DOHH2 (cell line): ENCODE results near the gene CCNL1.

ENCODE experiments used
- EZH2phosphoT487 ChIP-seq: fragments of 200-600 bp; sonication (generic); IDR thresholded peaks from 2 replicates; pipeline ENCODE4 v1.6.1; 2017; ENCODE audit warnings: borderline replicate concordance, mild to moderate bottlenecking, antibody characterized with exemption, low read length, moderate library complexity, mixed read lengths
- TF ChIP-seq, protein P1 (sequence below): fragments of 200-600 bp; sonication (generic); IDR thresholded peaks from one replicate; pipeline ENCODE4 v1.5.1; 2014; ENCODE audit warnings: antibody characterized with exemption, mild to moderate bottlenecking, low read depth, low read length; ENCODE audit not compliant: poor library complexity, severe bottlenecking

DNA sequence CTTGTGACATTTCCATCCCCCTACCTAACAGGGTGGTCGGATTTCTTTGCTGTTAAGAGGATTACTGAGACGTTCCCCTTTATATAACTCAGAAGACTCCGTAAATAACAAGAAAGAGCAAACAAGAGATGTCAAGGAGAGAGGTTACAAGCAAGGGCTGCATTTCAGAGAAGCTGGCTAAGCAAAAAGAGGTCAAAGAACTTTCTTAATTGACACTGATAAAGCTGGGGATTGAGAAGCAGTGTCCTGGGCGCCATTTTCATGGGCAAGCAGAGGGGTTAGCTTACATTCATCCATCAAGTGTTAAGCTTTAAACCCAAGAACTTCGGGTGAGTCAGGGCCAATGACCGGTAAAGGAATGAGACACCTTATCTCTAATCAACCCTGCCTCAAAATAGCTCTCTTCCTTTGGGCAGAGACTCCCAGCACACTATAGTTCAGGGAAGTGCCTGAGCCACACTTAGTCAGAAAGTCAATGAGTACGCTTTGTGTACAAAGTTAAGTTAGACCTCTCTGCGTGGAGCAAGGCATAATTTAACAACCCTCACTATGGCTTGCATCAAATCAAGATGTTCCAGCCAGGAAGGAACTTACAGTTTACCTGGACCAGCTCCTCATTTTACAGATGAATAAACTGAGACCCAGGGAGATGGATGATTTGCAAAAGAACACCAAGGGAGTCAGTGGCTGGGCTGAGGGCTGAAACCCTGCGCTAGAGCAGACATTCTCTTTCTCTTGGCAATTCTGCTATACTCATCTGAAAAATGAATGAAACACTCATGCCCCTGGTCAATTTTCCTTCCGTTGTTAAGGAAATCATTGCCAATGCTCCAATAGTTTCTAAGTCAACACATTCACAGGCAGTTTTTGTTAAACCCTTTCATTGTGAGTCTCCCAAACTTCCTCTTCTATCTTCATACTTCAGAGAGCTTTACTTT is 44.6 kb downstream of the CCNL1 start:
- TF ChIP-seq, protein P1, sequence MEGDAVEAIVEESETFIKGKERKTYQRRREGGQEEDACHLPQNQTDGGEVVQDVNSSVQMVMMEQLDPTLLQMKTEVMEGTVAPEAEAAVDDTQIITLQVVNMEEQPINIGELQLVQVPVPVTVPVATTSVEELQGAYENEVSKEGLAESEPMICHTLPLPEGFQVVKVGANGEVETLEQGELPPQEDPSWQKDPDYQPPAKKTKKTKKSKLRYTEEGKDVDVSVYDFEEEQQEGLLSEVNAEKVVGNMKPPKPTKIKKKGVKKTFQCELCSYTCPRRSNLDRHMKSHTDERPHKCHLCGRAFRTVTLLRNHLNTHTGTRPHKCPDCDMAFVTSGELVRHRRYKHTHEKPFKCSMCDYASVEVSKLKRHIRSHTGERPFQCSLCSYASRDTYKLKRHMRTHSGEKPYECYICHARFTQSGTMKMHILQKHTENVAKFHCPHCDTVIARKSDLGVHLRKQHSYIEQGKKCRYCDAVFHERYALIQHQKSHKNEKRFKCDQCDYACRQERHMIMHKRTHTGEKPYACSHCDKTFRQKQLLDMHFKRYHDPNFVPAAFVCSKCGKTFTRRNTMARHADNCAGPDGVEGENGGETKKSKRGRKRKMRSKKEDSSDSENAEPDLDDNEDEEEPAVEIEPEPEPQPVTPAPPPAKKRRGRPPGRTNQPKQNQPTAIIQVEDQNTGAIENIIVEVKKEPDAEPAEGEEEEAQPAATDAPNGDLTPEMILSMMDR = no peak
- no peak for TF ChIP-seq EZH2phosphoT487
